ENCODE results near the gene STAG2. TPM values are rescaled to one million over a fixed set of nuclear protein-coding genes. Genes with fewer than 3 reads are reported as not detected.

STAG2 gene
- total RNA-seq, 4 donors from 2014 or later: 79.2 to 131 (median 88.3) TPM

GRCh38 chrX:123964156-123964834 lies 2.8 kb downstream of the STAG2 start:
- WGBS, 2 donors (ENCODE audit: low coverage in 1 of 2): 0 to 18% methylated on average over 2 of the region's 2 CpGs
- peak overlapping the region; percentile 81 to 98 (median 95) for H3K27ac ChIP-seq
- no peaks in the 10 kb centered on the region for H3K27me3 ChIP-seq
- no peaks in the 10 kb centered on the region for H3K9me3 ChIP-seq
- H3K36me3 ChIP-seq: no peaks in the 10 kb centered on the region
- H3K4me3 ChIP-seq: peak overlapping the region in 1 of 2 donors; percentile 78
- peak; percentile 27 for TF ChIP-seq POLR2AphosphoS5 (IDR thresholded peaks at IDR 0.05)
- no peak for TF ChIP-seq POLR2A (IDR thresholded peaks at IDR 0.05)
- ATAC-seq: no peak
- peaks cover 0 to 45% (median 0%) of the 10 kb centered on the region in 3 donors for H3K4me1 ChIP-seq

GRCh38 chrX:123965712-123966111 lies 4.2 kb downstream of the STAG2 start:
- H3K27me3 ChIP-seq: no peaks in the 10 kb centered on the region
- H3K27ac ChIP-seq: peak overlapping the region in 2 of 4 donors; percentile 10 to 95
- TF ChIP-seq POLR2A (IDR thresholded peaks at IDR 0.05) (no peak), CTCF (IDR thresholded peaks at IDR 0.05) (no peak), EP300 (IDR thresholded peaks at IDR 0.05) (no peak), POLR2AphosphoS5 (IDR thresholded peaks at IDR 0.05) (no peak)
- peaks cover 0 to 54% (median 0%) of the 10 kb centered on the region in 3 donors for H3K4me1 ChIP-seq
- H3K36me3 ChIP-seq: no peaks in the 10 kb centered on the region
- no peaks in the 10 kb centered on the region for H3K9me3 ChIP-seq
- 81 to 92% methylated on average over 3 to 5 of the region's 6 CpGs for WGBS, 2 donors (ENCODE audit: low coverage in 1 of 2)
- no peak for ATAC-seq
- H3K4me3 ChIP-seq: no peak overlapping the region

- H3K27me3 ChIP-seq: no peaks in the 10 kb centered on the region
- no peak for ATAC-seq
- H3K9me3 ChIP-seq: no peaks in the 10 kb centered on the region
- no peak overlapping the region for H3K4me3 ChIP-seq
- TF ChIP-seq POLR2A (IDR thresholded peaks at IDR 0.05) (no peak), EP300 (IDR thresholded peaks at IDR 0.05) (no peak), CTCF (IDR thresholded peaks at IDR 0.05) (no peak), POLR2AphosphoS5 (IDR thresholded peaks at IDR 0.05) (no peak)
- no peak overlapping the region for H3K27ac ChIP-seq
- no peaks in the 10 kb centered on the region for H3K36me3 ChIP-seq
- H3K4me1 ChIP-seq: peaks cover 0 to 71% (median 0%) of the 10 kb centered on the region in 3 donors
- WGBS, 2 donors (ENCODE audit: low coverage in 1 of 2): 94 to 100% methylated on average over 1 to 4 of the region's 7 CpGs
Measured at GRCh38 chrX:123967497-123967896, 6.0 kb downstream of the STAG2 start.

- no peaks in the 10 kb centered on the region for H3K27me3 ChIP-seq
- no peak overlapping the region for H3K27ac ChIP-seq
- ATAC-seq: no peak
- no peaks in the 10 kb centered on the region for H3K36me3 ChIP-seq
- TF ChIP-seq POLR2A (IDR thresholded peaks at IDR 0.05) (no peak), EP300 (IDR thresholded peaks at IDR 0.05) (no peak), CTCF (IDR thresholded peaks at IDR 0.05) (no peak), POLR2AphosphoS5 (IDR thresholded peaks at IDR 0.05) (no peak)
- H3K9me3 ChIP-seq: no peaks in the 10 kb centered on the region
- no peak overlapping the region for H3K4me3 ChIP-seq
- 32 to 43% methylated on average over 2 to 3 of the region's 5 CpGs for WGBS, 2 donors (ENCODE audit: low coverage in 1 of 2)
- H3K4me1 ChIP-seq: peaks cover 0 to 82% (median 0%) of the 10 kb centered on the region in 3 donors
Measured at GRCh38 chrX:123968383-123969050, 7.0 kb downstream of the STAG2 start.

- H3K4me1 ChIP-seq: peaks cover 0 to 87% (median 2%) of the 10 kb centered on the region in 3 donors
- peak overlapping the region in 2 of 4 donors; percentile 37 to 41 for H3K27ac ChIP-seq
- no peaks in the 10 kb centered on the region for H3K9me3 ChIP-seq
- no peaks in the 10 kb centered on the region for H3K27me3 ChIP-seq
- no peak for ATAC-seq
- H3K4me3 ChIP-seq: no peak overlapping the region
- TF ChIP-seq POLR2AphosphoS5 (IDR thresholded peaks at IDR 0.05) (no peak), EP300 (IDR thresholded peaks at IDR 0.05) (no peak), CTCF (IDR thresholded peaks at IDR 0.05) (no peak), POLR2A (IDR thresholded peaks at IDR 0.05) (no peak)
- 0 to 17% methylated on average over 1 of the region's 5 CpGs for WGBS, 2 donors (ENCODE audit: low coverage in 1 of 2)
- no peaks in the 10 kb centered on the region for H3K36me3 ChIP-seq
Measured at GRCh38 chrX:123971982-123972381, 10.5 kb downstream of the STAG2 start.
